Activated gamma-delta T cell treated with Interleukin-2 at 50 U/mL for 16 hours (primary cell): ENCODE results near the gene SKIC8.

Experiments
- DNase-seq: peaks from one replicate; pipeline ENCODE4 v3.0.0-alpha.2; 2020

Gene SKIC8

DNA sequence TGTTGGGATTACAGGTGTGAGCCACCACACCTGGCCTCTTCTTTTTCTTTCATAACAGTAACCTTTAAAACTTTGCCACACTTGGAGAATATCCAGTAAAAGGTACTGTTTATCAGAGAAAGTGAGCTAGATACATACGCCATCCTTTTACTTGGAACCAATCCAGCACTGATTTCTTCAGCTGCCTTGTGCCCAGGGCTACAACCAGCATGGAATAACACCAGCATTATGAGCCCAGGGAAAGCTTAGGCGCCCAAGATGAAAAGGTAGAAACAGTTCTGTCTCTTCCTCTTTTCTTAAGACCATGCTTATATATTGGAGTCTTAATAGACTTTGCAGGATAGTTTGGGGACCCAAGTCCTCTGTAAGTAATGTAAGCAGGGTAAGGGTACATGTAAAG lies 8.4 kb downstream of the SKIC8 start:
- no peak for DNase-seq

DNA sequence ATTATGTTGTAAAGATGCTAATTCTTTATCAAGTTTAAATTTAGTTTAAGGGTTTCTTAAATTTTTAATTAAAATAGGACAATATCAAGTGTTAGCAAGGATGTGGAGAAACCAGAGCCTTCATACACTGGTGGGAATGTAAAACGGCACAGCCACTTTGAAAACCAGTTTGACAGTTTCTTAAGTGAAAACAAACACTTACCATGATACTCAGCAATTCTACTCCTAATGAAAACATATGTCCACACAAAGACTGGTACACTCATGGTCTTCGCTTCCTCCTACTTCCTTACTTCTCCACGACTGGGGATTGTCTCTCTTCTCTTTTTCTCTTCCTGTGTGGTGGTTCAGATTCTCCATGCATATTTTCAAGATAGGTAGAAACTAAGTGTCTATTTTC lies 9.2 kb downstream of the SKIC8 start:
- no peak for DNase-seq

DNA sequence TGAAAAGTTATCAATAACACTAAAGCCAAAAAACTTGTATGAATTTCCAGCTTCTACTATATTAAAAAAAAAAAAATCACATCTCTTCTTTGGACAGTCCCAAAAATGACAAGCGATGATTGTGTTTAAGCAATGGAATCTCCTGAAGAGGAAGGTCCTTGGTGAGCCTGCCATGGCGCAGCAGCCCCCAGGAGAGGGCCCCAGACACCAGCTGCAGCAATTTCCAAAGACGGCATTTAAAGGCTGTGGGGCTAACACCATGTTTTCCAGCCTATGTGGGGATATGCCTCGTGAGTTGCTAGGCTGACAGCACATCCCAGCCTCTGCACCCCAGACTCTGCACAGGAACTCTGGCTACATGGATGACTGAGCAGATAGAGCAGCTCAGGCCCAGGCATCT lies 14.7 kb downstream of the SKIC8 start:
- DNase-seq: no peak

DNA sequence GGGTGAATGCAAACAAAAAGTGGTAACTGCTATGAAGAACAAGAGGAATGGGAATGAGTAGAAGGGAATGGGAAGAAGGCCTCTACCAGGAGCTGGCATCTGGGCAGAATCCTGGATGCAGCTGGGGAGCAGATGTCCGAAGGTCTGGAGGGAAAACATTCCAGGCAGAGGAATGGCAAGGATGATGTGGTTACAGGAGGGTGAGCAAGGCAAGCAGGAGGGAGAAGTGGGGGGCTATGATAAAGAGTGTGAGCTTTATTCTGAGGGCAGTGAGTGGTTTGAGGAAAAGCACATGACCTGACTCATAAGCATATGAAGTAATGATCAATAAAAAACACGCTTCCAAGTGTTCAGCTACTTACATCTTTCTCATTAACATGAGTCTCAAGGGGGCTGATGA lies 17.1 kb downstream of the SKIC8 start:
- DNase-seq: no peak

DNA sequence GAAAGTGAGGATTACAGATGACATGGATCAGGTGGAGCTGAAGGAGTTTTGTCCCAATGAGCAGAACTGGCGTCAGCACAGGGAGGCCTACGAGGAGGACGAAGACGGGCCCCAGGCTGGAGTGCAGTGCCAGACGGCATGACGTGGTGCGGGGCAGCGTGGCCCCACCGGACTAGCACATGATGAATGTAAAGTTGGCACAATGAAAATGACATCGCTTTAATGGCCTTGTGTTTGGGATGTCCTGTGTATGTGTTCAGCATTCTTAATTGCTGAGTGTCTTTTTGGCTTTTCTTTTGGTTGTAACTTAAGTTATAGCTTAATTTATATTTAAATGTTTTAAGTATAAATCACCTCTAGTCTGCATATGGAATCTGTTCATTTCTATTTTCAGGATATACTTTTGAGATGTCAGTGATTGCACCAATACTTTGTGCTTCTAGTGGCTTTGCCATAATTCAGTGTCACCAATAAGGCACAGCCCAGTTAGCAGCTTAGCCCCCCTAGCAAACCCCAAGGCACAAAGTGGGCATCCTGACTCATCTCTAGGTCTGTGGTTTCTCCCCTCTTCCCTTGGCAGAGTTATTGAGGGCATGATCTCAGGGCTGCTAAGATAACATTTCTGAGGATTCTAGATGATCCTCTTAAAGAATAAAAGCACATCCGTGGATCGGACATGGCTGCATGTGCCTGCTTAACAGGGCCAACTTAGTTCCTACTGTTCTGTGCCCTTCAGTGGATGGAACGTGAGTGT lies 18.9 kb downstream of the SKIC8 start:
- no peak for DNase-seq

DNA sequence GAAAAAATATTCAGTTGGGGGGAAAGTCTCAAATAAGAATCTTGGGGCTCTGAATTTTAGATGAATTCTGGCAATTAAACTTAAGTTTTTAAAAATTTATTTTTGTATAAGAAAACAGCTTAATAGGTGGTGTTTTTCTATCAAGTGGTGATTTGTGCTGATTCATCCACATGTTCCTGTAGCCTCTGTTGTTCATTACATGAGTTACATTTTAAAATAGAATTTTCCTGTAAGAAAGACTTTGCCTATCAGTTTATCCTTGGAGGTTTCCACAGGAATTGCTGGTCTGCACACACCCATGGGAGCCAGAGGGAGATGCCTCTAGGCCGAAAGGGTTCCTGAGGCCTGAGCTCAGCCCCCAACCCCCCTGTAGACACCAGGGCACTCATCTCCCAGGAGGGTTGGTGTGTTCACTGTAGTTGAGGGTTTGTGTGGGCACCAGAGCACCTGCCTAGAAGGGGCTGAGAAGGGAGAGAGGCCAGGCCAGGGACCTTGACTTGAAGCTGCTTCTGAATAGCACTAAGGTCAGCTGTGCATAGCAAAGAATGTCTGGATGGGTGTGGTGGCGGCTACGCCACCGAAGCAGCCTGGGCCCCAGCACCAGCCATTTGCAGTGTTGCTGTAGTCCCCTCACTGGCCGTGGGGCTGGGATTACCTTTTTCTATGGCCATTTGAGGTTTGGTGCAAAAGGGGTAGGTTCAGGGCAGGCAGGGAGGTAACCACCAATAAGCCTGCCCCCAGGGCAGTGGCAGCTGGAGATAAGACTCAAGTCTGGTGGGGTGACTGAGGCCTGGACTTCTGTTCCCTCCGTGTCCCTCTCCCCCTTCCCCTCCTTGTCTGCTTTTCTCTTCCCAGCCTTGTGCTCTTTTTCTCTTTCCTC lies 23.1 kb downstream of the SKIC8 start:
- DNase-seq: no peak

DNA sequence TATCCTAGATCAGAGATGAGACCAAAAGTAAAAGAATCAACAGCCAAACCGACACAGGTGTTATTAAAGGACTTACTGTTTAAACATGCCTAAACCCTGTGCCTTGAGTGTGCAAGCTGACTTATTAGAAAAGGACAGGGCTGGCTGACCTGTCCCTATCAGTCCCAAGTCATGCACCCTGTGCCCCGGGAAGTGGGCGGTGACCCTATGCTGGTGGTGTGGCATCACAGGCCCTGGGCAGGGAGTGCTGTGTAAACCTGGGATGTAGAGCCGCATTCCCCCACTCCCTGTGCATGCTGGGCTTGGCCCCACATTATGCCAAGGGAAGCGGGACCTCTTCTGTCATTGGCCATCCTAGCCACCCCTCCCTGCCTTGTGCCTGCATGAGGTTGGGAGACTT lies 24.4 kb downstream of the SKIC8 start:
- no peak for DNase-seq

DNA sequence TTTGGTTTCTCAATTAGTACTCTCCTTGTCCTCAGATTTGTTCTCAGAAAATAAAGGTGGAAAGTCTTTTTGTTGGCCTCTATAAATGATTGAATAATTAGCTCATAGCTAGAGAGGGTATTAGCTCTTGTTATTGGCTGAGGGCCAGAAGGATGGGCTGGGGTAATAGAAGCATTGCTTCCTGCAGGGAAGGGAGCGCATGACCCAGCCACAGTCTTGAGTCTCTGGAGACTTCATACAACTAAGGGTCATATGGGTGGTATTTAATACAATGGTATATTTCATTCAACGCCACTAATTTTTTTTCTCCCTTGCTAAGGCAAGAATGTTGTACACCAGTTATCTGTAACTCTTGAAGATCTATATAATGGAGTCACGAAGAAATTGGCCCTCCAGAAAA lies 26.6 kb downstream of the SKIC8 start:
- no peak for DNase-seq

DNA sequence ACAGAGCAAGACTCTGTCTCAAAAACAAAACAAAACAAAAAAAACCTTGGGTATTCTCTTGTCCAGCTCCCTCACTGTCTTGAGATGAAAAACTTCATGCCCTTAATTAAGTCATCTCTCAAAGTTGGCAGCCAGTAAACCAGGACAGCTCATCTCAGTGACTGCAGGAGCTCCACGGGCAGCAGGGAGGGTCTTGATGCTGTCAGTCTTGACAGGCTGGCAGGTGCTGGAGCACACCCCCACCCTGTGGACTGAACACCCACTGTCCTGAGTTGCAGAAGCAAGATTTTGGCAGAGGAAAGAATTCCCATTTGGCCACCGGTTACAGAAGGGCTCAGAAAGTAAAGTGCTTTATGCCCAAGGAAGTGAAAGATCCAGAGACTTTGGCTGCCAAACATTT lies 27.1 kb downstream of the SKIC8 start:
- no peak for DNase-seq

DNA sequence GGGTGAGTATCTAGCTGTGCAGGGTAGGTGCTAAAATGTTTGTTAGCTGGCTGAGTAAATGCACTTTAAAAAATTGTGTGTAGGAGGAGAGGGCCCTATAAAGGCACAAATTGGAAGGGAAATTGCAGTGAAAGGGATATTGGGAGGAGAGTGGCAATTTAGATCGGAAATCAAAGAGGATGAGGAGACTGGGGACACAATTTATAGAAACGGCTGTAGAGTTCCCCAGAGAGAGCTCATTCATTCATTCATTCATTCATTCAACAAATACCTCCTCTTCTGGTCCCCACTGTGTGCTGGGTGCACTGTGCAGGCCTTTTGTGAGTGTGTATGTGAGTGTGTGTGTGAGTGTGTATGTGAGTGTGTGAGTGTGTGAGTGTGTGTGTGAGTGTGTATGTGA lies 32.6 kb downstream of the SKIC8 start:
- DNase-seq: no peak

DNA sequence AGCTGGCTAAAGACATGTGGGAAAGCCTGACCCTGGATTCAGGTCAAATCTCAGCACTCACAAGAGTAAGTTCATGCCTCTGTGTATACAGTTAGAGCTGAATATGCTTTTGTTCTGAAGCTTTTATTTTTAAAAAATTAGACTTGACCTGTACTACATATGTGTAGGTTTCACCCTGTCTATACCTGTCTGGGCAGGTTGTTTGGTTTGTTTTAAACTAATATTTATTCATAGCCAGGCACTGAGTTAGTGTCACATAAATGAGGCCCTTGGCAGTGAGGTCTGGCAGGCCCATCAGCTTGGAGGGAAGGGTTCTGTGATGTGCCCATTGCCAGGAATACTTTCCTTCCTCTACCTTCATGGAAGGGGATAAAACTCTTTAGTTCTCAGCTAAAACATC lies 33.2 kb downstream of the SKIC8 start:
- no peak for DNase-seq

DNA sequence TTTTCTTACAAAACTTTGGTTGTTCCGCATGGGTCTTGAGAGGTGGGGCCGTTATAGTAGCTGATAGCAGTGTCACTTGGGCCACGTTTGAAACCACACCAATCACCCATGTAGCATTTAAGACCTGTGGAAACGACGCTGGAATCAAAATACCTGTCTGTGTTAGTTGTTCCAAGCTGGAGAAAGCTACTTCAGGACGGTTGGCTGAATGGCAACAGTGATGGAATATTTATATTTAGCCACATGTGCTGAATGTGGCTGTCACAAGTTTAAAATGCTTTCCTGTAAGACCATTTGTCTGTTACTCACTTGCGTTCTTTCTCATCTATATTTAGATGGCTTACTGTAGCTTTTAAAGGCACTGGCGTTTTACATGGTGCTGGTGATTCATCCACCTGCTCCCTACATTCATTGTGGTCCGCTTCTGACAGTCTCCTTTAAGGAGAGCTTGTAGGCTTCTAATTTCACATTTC lies 33.6 kb downstream of the SKIC8 start:
- no peak for DNase-seq

DNA sequence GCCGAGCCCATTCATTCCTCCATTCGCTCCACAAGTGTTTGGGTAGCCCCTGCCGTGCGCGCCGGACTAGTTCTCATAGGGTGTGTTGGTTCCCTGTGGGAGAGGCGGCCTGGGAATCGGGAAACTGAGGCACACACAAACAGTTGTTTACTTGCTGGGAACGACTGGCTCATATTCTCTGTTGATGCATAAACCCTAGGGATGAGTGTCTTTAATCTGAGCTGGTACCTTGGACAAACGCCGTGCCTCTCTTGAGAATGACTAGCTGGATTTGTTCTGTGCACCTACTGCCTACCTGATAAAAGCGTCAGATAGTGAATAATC lies 34.3 kb downstream of the SKIC8 start:
- no peak for DNase-seq

DNA sequence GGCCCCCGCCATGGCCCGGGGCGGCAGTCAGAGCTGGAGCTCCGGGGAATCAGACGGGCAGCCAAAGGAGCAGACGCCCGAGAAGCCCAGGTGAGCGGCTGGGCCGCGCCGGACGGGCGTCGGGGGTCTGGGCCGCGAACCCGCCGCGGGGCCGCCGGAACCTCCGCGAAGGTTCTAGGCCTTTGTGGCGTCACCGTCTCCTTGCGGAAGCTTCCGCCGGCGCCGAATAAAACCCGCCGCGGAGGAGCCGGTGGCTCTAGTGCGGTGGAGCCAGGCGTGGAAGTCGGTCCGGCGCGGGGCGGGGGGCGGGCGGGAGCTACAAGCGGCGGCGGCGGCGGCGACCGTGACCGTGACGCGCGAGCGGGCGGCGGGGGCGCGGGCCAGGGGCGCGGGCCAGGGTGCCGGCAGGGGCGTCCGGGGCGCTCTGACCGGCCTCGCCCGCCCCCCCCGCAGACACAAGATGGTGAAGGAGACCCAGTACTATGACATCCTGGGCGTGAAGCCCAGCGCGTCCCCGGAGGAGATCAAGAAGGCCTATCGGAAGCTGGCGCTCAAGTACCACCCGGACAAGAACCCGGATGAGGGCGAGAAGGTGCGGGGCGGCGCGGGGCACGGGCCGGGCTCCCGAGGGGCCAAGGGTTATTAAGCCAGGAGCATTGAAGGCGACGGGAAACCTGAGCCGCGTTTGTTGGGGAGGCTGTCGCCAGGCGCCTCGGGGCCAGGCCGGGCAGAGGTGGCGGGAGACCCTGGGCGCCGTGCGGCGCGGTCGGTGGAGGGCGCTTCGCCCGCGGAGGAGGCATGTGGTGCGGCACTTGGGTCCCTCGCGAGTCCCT lies 34.9 kb downstream of the SKIC8 start, which contains the start of gene DNAJA4:
Gene DNAJA4, plus strand, starts transcription at position 259 of the 833 bp plus-strand sequence. Its CDS starts 202 bp downstream, at position 461.
- DNase-seq: peak; percentile 57

DNA sequence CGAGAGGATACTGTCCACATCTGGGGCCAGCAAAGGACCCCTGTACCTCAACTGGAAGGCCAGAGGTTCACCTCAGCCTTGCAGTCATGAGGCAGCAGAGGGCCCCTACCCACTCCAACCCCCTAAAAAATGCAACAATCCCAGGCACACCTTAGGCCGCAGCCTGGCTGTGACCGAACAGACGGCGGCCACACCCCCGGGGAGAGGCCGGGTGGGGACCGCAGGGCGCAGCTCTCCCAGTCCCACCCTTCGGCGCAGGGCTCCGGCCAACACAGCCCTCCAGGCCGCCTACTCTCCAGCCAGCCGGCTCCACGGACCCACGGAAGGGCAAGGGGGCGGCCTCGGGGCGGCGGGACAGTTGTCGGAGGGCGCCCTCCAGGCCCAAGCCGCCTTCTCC lies 35.5 kb downstream of the SKIC8 start:
- DNase-seq: no peak

DNA sequence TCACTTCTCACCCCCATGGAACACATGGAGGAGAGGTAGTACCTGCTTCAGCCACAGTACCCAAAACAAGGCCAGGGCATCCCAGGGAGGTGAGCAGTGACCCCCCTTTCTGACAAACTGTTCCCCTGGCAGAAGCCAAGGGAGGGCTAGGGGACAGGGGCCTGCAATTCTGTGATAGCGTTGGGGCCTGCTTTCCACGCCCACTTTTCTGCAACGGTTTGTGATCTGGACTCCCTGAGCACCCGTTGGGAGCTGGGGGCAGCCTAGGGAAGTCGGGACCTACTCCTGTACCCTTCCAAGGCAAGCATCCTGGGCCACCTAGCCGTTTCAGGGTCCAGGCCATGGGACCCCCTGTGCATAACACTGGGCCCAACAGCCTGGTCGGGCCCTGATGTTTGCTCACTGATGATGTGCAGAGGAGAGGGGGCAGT lies 36.0 kb downstream of the SKIC8 start:
- no peak for DNase-seq

DNA sequence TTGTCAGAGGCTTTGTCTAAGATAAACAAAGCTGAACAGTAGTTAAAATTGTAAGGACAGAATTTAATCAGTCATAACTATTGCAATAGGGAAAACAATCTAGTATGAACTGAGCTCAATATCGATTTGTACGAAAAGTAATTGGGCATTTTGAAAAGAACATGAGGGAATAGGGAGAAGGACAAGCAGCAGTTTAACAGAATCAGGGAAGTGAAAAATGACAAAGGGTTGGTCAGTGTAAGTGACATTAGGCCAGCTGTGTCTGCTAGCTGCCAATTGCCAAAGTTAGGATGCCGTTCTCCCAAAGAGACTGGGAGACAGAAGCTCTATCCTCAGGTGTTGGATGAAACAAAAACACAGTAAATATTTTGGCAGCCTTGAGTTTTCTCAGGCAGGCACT lies 38.3 kb downstream of the SKIC8 start:
- no peak for DNase-seq

DNA sequence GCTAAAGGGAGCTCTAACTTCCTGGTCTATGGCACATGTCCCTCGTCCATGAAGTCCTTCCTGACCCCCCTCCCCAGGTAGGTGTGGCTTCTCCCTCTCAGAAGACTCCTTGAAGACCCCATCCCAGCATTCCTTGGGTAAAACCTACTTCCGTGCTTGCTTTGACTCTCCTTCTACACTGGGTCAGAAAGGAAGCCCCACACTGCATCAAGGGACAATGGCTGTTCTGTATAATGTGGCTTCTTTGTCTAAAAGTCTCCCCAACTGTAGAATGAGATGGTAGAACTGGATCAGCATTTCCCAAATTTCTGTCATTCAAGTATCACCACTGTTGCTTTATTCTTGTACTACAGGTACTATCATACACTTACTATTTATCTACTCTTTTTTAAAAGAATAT lies 38.9 kb downstream of the SKIC8 start:
- no peak for DNase-seq

DNA sequence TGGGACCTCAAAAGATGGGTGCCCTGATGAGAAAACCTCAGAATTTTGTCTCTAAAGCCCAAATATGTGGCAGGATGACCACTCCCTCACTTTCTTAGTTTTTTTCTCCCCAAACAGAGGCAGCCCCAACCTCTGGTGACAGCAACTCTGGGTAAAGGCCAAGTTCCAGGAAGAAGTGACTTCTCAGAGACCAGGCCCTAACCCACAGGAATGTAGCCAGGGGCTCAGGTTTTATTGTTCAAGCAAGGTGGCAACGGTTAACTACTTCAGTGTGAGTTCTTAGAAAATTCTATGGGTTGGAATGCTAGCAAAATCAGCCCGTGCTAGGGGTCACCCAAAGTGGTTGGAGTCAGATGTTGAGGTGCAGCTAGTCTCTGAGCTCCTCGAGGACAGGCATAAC lies 40.2 kb downstream of the SKIC8 start:
- DNase-seq: no peak

DNA sequence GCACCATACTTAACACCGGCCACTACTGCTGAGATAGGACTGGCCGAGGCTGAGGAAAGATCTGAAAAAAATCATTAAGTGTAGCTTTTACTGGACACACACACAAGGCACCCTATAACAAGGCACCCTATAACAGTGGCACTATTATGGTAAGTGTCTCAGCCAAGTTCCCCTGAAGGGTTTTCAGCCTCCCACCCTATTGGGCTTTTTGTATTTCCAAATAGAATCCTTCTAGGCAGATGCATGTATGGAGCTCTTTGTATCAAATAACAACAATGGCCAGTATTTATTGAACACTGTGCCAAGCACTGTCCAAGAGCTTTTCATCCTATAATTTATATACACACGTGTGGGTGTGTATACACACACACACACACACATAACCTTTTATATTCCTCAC lies 41.7 kb downstream of the SKIC8 start:
- no peak for DNase-seq

DNA sequence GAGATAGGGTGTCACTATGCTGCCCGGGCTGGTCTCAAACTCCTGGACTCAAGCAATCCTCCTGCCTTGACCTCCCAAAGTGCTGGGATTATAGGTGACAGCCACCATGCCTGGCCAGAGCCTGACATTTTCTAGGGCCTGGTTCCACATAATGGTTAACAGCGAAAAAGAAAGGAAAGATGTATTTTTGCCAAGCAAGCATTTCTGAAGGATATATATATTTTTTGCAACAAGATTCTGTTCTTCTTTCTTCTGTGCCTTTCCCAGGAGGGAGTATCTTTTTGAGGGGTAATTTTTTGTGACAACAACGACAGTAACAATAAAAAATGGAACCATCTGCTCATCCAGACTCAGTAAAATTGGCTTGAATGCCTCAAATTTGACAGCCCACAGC lies 43.4 kb downstream of the SKIC8 start:
- no peak for DNase-seq

DNA sequence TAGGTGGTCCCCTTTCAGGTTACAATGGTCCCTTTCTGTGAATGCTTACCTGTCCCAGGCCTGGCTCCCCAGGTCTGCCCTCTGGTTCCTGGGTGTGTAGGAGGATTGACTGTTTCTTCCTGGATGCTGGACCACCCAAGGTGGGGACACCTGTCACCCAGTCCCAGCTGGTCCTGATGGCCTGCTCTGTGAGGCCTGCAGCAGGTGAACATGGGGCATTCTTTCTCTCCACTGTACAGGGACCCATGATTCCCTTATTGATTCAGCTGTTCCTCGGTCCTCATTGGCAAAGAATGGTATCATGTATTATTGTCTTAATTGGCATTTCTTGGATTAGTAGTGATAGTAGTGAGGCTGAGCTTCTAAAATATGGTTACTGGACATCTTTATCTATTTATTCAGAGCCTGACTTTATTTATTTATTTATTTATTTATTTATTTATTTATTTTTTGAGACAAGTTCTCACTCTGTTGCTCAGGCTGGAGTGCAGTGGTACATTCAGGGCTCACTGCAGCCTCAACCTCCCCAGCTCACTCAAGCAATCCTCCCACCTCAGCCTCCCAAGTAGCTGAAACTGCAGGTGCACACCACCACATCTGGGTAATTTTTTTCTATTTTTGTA lies 43.9 kb downstream of the SKIC8 start:
- DNase-seq: no peak

DNA sequence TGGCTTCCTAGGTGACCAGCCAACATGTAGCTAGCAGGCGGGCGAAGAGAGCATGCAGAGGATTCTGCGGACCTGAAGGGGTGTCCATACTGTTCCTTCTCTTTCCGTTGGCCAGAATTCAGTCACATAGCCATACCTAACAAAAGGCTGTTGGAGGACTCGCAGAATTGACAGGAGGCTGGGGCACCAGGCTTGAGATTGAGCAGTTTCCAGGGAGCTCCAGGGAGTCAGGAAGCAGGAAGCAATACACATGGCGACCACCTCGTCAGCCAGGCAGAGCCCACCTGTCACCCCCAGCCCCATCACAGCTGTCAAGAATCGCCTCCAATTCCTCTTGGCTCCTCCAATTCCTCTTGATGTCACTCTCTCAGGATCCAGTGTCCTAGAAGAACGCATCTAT lies 48.3 kb downstream of the SKIC8 start:
- no peak for DNase-seq
